ENCODE results near the gene MSS51. TPM values are rescaled to one million over a fixed set of nuclear protein-coding genes. Genes with fewer than 3 reads are reported as not detected.

MSS51 gene
- total and polyA plus RNA-seq, 7 donors = 2.0 to 253 (median 17.0) TPM

DNA sequence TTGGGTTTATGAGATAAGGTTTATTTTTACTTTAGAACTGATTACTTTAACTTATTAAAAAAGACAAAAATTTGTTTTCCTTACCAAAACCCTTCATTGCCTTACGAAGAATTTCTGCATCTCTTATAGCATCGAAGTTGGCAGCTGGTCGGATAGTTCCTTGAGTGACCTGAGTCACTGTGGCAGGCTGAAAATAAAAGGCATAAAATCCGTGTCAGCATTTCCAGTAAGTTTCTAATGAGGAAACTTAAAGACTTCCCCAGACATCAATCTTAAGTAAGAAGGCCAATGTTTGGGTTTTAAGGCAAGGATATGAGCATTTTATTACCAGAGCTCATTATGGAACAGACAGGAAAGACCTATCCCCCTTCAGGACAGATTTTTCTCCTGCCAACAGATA lies 45.1 kb downstream of the MSS51 start:
- ATAC-seq (peak in 3 of 4 donors; percentile 53 to 79 (median 78)), DNase-seq (no peak)
- no peak overlapping the region for H3K4me3 ChIP-seq
- no peaks in the 10 kb centered on the region for H3K4me1 ChIP-seq
- WGBS, 3 donors = 37 to 69% (median 46%) methylated on average over 4 of the region's 4 CpGs
- H3K9me3 ChIP-seq = no peaks in the 10 kb centered on the region
- no peaks in the 10 kb centered on the region for H3K27me3 ChIP-seq (ENCODE audit: insufficient read depth in 3 of 3, low read length in 2 of 3)
- intact Hi-C loops (cut with DNase I) = loop anchor here in 1 of 2 donors (10.0 kb wide), 1 partner anchor 253 kb away; no protein-coding TSS in a partner anchor
- peaks cover 5 to 91% of the 10 kb centered on the region in 2 donors for H3K36me3 ChIP-seq (ENCODE audit: insufficient read depth in 1 of 2, low read depth in 1 of 2)
- peak overlapping the region; percentile 3 for H3K27ac ChIP-seq
- TF ChIP-seq, protein P1, sequence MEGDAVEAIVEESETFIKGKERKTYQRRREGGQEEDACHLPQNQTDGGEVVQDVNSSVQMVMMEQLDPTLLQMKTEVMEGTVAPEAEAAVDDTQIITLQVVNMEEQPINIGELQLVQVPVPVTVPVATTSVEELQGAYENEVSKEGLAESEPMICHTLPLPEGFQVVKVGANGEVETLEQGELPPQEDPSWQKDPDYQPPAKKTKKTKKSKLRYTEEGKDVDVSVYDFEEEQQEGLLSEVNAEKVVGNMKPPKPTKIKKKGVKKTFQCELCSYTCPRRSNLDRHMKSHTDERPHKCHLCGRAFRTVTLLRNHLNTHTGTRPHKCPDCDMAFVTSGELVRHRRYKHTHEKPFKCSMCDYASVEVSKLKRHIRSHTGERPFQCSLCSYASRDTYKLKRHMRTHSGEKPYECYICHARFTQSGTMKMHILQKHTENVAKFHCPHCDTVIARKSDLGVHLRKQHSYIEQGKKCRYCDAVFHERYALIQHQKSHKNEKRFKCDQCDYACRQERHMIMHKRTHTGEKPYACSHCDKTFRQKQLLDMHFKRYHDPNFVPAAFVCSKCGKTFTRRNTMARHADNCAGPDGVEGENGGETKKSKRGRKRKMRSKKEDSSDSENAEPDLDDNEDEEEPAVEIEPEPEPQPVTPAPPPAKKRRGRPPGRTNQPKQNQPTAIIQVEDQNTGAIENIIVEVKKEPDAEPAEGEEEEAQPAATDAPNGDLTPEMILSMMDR (IDR thresholded peaks at IDR 0.05) = no peak

DNA sequence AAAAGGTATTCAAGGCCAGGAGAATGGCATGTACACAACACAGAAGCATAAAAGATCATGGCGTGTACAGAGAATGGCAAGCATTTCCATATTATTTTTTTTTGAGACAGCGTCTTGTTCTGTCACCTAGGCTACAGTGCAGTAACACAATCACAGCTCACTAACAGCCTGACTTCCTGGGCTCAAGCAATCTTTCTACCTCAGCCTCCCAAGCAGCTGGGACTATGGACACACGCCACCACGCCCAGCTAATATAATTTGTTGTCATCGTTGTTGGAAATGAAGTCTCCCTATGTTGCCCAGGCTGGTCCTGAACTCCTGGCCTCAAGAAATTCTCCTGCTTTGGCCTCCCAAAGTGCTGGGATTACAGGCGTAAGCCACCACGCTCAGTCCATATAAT lies 46.8 kb downstream of the MSS51 start:
- WGBS, 3 donors = 93 to 96% (median 94%) methylated on average over 7 of the region's 7 CpGs
- Histone ChIP-seq H3K27ac (no peak overlapping the region), H3K27me3 (ENCODE audit: insufficient read depth in 3 of 3, low read length in 2 of 3) (no peaks in the 10 kb centered on the region), H3K9me3 (no peaks in the 10 kb centered on the region), H3K4me3 (no peak overlapping the region), H3K36me3 (ENCODE audit: insufficient read depth in 1 of 2, low read depth in 1 of 2) (peaks cover 11 to 98% of the 10 kb centered on the region in 2 donors), H3K4me1 (no peaks in the 10 kb centered on the region)
- DNase-seq (no peak), ATAC-seq (no peak)
- intact Hi-C loops (cut with DNase I) = loop anchor here in 1 of 2 donors (10.0 kb wide), 1 partner anchor 252 kb away; no protein-coding TSS in a partner anchor
- TF ChIP-seq, protein P1 (IDR thresholded peaks at IDR 0.05) = no peak

DNA sequence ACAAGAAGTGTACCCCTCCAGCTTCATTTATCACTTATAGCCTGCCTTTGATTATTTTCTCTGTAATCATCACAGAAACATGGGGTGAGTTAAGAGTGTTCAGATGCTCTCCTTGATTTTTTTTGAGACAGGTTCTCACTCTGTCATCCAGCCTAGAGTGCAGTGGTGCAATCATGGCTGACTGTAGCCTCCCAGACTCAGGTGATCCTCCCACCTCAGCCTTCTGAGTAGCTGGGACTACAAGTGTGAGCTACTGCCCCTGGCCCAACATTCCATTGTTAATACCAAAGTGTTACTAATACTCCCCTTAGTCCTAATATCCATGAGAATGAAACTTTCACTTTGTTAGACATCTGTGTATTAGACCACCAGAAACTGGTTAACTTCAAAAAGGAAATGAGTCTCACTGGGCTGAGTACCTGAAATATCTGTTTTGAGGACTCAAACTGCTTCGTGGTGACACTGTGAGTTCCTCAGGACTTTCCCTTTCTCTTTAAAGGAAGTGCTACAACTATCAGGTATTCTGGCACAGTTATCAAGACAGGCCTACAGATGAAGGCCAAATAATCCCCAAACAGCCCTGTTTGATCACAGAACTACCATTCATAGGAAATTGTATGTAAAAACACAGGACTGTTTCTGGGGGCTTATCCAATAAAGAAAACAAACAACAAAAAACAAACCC lies 54.2 kb downstream of the MSS51 start:
- H3K9me3 ChIP-seq = no peaks in the 10 kb centered on the region
- H3K4me1 ChIP-seq = no peaks in the 10 kb centered on the region
- DNase-seq (no peak), ATAC-seq (no peak)
- H3K36me3 ChIP-seq (ENCODE audit: insufficient read depth in 1 of 2, low read depth in 1 of 2) = peaks cover 10 to 98% of the 10 kb centered on the region in 2 donors
- H3K27ac ChIP-seq = no peak overlapping the region
- H3K4me3 ChIP-seq = no peak overlapping the region
- TF ChIP-seq, protein P1 (IDR thresholded peaks at IDR 0.05) = no peak
- intact Hi-C loops (cut with DNase I) = no loop called here
- 75 to 79% (median 77%) methylated on average over 1 of the region's 1 CpG for WGBS, 3 donors
- no peaks in the 10 kb centered on the region for H3K27me3 ChIP-seq (ENCODE audit: insufficient read depth in 3 of 3, low read length in 2 of 3)

DNA sequence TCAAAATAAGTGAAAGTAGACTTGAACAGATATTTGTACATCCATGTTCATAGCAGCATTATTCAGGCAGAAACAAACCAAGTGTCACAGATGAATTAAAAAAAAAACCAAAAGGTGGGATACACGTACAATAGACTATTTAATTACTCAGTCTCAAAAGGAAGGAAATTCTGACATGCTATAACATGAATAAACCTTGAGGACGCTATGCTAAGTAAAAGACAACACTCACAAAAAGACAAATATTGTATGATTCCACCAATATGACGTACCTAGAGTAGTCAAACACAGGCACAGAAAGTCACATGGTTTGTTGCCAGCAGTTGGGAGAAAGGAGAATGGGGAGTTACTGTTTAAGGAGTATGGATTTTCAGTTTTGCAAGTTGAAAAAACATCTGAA lies 56.7 kb downstream of the MSS51 start:
- TF ChIP-seq, protein P1 (IDR thresholded peaks at IDR 0.05) = no peak
- Histone ChIP-seq H3K27me3 (ENCODE audit: insufficient read depth in 3 of 3, low read length in 2 of 3) (no peaks in the 10 kb centered on the region), H3K4me3 (no peak overlapping the region), H3K36me3 (ENCODE audit: insufficient read depth in 1 of 2, low read depth in 1 of 2) (peaks cover 5 to 97% of the 10 kb centered on the region in 2 donors), H3K4me1 (no peaks in the 10 kb centered on the region), H3K9me3 (no peaks in the 10 kb centered on the region), H3K27ac (no peak overlapping the region)
- ATAC-seq = no peak
- intact Hi-C loops (cut with DNase I) = no loop called here
- 73 to 82% (median 78%) methylated on average over 3 of the region's 3 CpGs for WGBS, 3 donors
- no peak for DNase-seq

Other genes starting within 250 kb of the MSS51 start
- 10 to 100 TPM in 1 of 4 donors, 1 to 10 TPM in 3; 6.6 to 11.2 (median 8.6) TPM for gene DNAJC9, start 186.3 kb downstream of the MSS51 start, total RNA-seq
- 10 to 100 TPM in 2 of 3 donors, 1 to 10 TPM in 1; 6.3 to 16.6 (median 10.3) TPM for gene DNAJC9, start 186.3 kb downstream of the MSS51 start, polyA plus RNA-seq
- gene MRPS16, start 180.9 kb downstream of the MSS51 start, total RNA-seq = 100 to 1,000 TPM; 104 to 129 (median 119) TPM
- 100 to 1,000 TPM in 2 of 3 donors, 10 to 100 TPM in 1; 82.2 to 132 (median 128) TPM for gene MRPS16, start 180.9 kb downstream of the MSS51 start, polyA plus RNA-seq
- under 1 TPM; 0.38 to 0.86 (median 0.64) TPM for gene CFAP70, start 74.7 kb downstream of the MSS51 start, total RNA-seq
- gene CFAP70, start 74.7 kb downstream of the MSS51 start, polyA plus RNA-seq = under 1 TPM; 0.08 to 0.83 (median 0.30) TPM
- 100 to 1,000 TPM; 134 to 205 (median 161) TPM for gene ANXA7, start 19.5 kb downstream of the MSS51 start, total RNA-seq
- gene ANXA7, start 19.5 kb downstream of the MSS51 start, polyA plus RNA-seq = 100 to 1,000 TPM in 1 of 3 donors, 10 to 100 TPM in 2; 69.0 to 166 (median 99.1) TPM
- 100 to 1,000 TPM in 3 of 4 donors, 10 to 100 TPM in 1; 92.3 to 177 (median 138) TPM for gene PPP3CB, start 62.5 kb upstream of the MSS51 start, total RNA-seq
- 100 to 1,000 TPM in 1 of 3 donors, 10 to 100 TPM in 2; 52.2 to 162 (median 94.2) TPM for gene PPP3CB, start 62.5 kb upstream of the MSS51 start, polyA plus RNA-seq
- 100 to 1,000 TPM in 2 of 4 donors, 10 to 100 TPM in 2; 47.7 to 216 (median 110) TPM for gene USP54, start 157.8 kb upstream of the MSS51 start, total RNA-seq
- 10 to 100 TPM; 32.6 to 94.3 (median 65.9) TPM for gene USP54, start 157.8 kb upstream of the MSS51 start, polyA plus RNA-seq
- gene MYOZ1, start 207.9 kb upstream of the MSS51 start, total RNA-seq = 1,000 to 10,000 TPM in 3 of 4 donors, 100 to 1,000 TPM in 1; 805 to 1,915 (median 1,417) TPM
- 1,000 to 10,000 TPM in 1 of 3 donors, 100 to 1,000 TPM in 2; 318 to 1,157 (median 878) TPM for gene MYOZ1, start 207.9 kb upstream of the MSS51 start, polyA plus RNA-seq
- gene SYNPO2L, start 222.5 kb upstream of the MSS51 start, total RNA-seq = 100 to 1,000 TPM; 132 to 289 (median 185) TPM
- gene SYNPO2L, start 222.5 kb upstream of the MSS51 start, polyA plus RNA-seq = 10 to 100 TPM in 2 of 3 donors, 1 to 10 TPM in 1; 8.8 to 60.7 (median 27.3) TPM